ENCODE results near the gene RIGI. TPM values are rescaled to one million over a fixed set of nuclear protein-coding genes. Genes with fewer than 3 reads are reported as not detected.

The RIGI gene
- total and polyA plus RNA-seq, 9 of the 15 experiments (the other 6 are each of a cell fraction or from before 2014, with no cell fraction given) = 0.27 to 1.1 (median 0.54) TPM

GRCh38 chr9:32552172-32552872, 26.3 kb upstream of the RIGI start, which contains the start of the genes SMIM27 and TOPORS (continued):
- TF ChIP-seq, protein P1, sequence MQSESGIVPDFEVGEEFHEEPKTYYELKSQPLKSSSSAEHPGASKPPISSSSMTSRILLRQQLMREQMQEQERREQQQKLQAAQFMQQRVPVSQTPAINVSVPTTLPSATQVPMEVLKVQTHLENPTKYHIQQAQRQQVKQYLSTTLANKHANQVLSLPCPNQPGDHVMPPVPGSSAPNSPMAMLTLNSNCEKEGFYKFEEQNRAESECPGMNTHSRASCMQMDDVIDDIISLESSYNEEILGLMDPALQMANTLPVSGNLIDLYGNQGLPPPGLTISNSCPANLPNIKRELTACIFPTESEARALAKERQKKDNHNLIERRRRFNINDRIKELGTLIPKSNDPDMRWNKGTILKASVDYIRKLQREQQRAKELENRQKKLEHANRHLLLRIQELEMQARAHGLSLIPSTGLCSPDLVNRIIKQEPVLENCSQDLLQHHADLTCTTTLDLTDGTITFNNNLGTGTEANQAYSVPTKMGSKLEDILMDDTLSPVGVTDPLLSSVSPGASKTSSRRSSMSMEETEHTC (IDR thresholded peaks at IDR 0.05) = peak; percentile 36; the same call in 1 of the 2 replicates
- TF ChIP-seq, protein P2, sequence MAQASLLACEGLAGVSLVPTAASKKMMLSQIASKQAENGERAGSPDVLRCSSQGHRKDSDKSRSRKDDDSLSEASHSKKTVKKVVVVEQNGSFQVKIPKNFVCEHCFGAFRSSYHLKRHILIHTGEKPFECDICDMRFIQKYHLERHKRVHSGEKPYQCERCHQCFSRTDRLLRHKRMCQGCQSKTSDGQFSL (CRISPR knock-in tag; IDR thresholded peaks at IDR 0.05) = peak; percentile 70
- TF ChIP-seq, protein P2 (tag; IDR thresholded peaks at IDR 0.05) = peak in 1 of 2 experiments; percentile 78; a peak in 2 of 4 replicates
- no peak for TF ChIP-seq RBBP5 (IDR thresholded peaks at IDR 0.05; ENCODE audit: borderline replicate concordance, insufficient read depth, low read length, poor library complexity, severe bottlenecking)
- peak; percentile 28 to 73 for TF ChIP-seq E2F6 (IDR thresholded peaks at IDR 0.05; ENCODE audit: borderline replicate concordance in 1 of 2, extremely low read depth in 1 of 2, insufficient read depth in 1 of 2, insufficient read length in 1 of 2, low read depth in 1 of 2, low read length in 1 of 2, poor library complexity in 1 of 2, severe bottlenecking in 1 of 2)
- no peak for TF ChIP-seq MYBL2 (IDR thresholded peaks at IDR 0.05; ENCODE audit: low read depth)
- TF ChIP-seq MYBL2 (CRISPR knock-in tag; IDR thresholded peaks at IDR 0.05; ENCODE audit: borderline replicate concordance) = no peak
- TF ChIP-seq ELF2 (CRISPR knock-in tag; IDR thresholded peaks at IDR 0.05) = peak; percentile 98
- no peak for TF ChIP-seq NR1H2 (CRISPR knock-in tag; IDR thresholded peaks at IDR 0.05)
- peak; percentile 68 for TF ChIP-seq MBD2 (IDR thresholded peaks at IDR 0.05; ENCODE audit: borderline replicate concordance, low read depth)
- TF ChIP-seq SMARCA4 (IDR thresholded peaks at IDR 0.05) = no peak
- TF ChIP-seq SMARCB1 (IDR thresholded peaks at IDR 0.05; ENCODE audit: insufficient read length, low read depth) = no peak
- peak; percentile 59; the same call in 1 of the 2 replicates for TF ChIP-seq TFAP4 (CRISPR knock-in tag; IDR thresholded peaks at IDR 0.05; ENCODE audit: borderline replicate concordance)
- no peak for TF ChIP-seq ZNF232 (CRISPR knock-in tag; IDR thresholded peaks at IDR 0.05)
- TF ChIP-seq ATF7 (IDR thresholded peaks at IDR 0.05) = peak; percentile 60
- TF ChIP-seq ELF1 (tag; IDR thresholded peaks at IDR 0.05) = peak; percentile 98
- TF ChIP-seq YY1 (IDR thresholded peaks at IDR 0.05; ENCODE audit: borderline replicate concordance in 1 of 3, control insufficient read depth in 1 of 3, extremely low read depth in 1 of 3, insufficient read depth in 3 of 3, insufficient read length in 1 of 3, insufficient replicate concordance in 2 of 3, low read depth in 1 of 3, low read length in 2 of 3) = peak; percentile 97 to 99 (median 98)
- peak; percentile 37; the same call in 1 of the 2 replicates for TF ChIP-seq MYC (IDR thresholded peaks at IDR 0.05; ENCODE audit: low read depth, low read length)
- no peak for TF ChIP-seq MYC (CRISPR knock-in tag; IDR thresholded peaks at IDR 0.05; ENCODE audit: borderline replicate concordance, low read depth)
- TF ChIP-seq NFRKB (IDR thresholded peaks at IDR 0.05; ENCODE audit: low read depth) = peak; percentile 98
- peak; percentile 32; the same call in 1 of the 2 replicates for TF ChIP-seq CREM (IDR thresholded peaks at IDR 0.05; ENCODE audit: low read depth)
